H1 (cell line): Measurements from ENCODE around the gene ASTN1. TPM values are rescaled to one million over a fixed set of nuclear protein-coding genes. Genes with fewer than 3 reads are reported as not detected.

ENCODE experiments used
- CTCF ChIA-PET: fragments of 300-600 bp; sonication (Branson Sonifier 250); formaldehyde crosslinking; loops from one replicate; lab custom pipeline; 2021; ENCODE audit not compliant: partially characterized antibody; lab: Charles Lee
- POLR2A ChIA-PET: fragments of 300-600 bp; sonication (Branson Sonifier 250); formaldehyde crosslinking; loops from one replicate; lab custom pipeline; 2021; ENCODE audit warnings: inconsistent platforms; ENCODE audit not compliant: partially characterized antibody; lab: Charles Lee
- DNase-seq, 2 experiments: peaks; one replicate each; pipeline versions ENCODE4 v3.0.0 to v3.0.0-alpha.2; 2010 to 2022; ENCODE audit warnings: low spot score in 2 of 2, low read depth in 1 of 2, mixed read lengths in 1 of 2
- FAIRE-seq: peaks from 2 replicates; lab custom pipeline; 2011; peaks lifted over from hg19 to GRCh38; lab: Jason Lieb, UNC
- H2AFZ ChIP-seq: 2 replicates; pipeline ENCODE4 v1.8.1; 2012; ENCODE audit warnings: low read length, inconsistent platforms
- H2AK5ac ChIP-seq: 2 replicates; pipeline ENCODE4 v1.6.1; 2013; ENCODE audit warnings: low read depth, low read length
- H2BK120ac ChIP-seq: replicated peaks from 2 replicates; pipeline ENCODE3; 2013; ENCODE audit warnings: low read depth, low read length, inconsistent platforms
- H2BK12ac ChIP-seq: 2 replicates; pipeline ENCODE4 v1.6.1; 2013; ENCODE audit warnings: low read depth, low read length
- H2BK15ac ChIP-seq: 2 replicates; pipeline ENCODE4 v1.6.1; 2013; ENCODE audit warnings: low read length
- H2BK20ac ChIP-seq: 2 replicates; pipeline ENCODE4 v1.6.1; 2013; ENCODE audit warnings: low read length
- H2BK5ac ChIP-seq: 2 replicates; pipeline ENCODE4 v1.6.1; 2013; ENCODE audit warnings: low read depth, low read length
- H3K14ac ChIP-seq: 2 replicates; pipeline ENCODE4 v1.6.1; 2013; ENCODE audit warnings: inconsistent platforms; ENCODE audit not compliant: insufficient read length
- H3K18ac ChIP-seq: 2 replicates; pipeline ENCODE4 v1.6.1; 2013; ENCODE audit warnings: low read length; ENCODE audit errors: extremely low read depth
- H3K23ac ChIP-seq: 2 replicates; pipeline ENCODE4 v1.6.1; 2013; ENCODE audit warnings: inconsistent platforms; ENCODE audit not compliant: insufficient read length
- H3K23me2 ChIP-seq: 2 replicates; pipeline ENCODE4 v1.6.1; 2013; ENCODE audit warnings: low read depth, low read length
- H3K27ac ChIP-seq: 2 replicates; pipeline ENCODE4 v1.6.1; 2011; ENCODE audit warnings: low read depth, low read length, inconsistent platforms
- H3K27me3 ChIP-seq, 4 experiments: replicated peaks in 1 of 4; 1 replicate in 1 of 4; 2 replicates in 3 of 4; pipeline versions ENCODE4 v1.6.1 to v1.8.1; 2011 to 2013; ENCODE audit warnings: low read length in 3 of 4, mild to moderate bottlenecking in 3 of 4, inconsistent platforms in 2 of 4, mixed read lengths in 2 of 4, moderate library complexity in 1 of 4; ENCODE audit not compliant: control insufficient read depth in 3 of 4, insufficient read depth in 3 of 4; ENCODE audit errors: extremely low read depth in 1 of 4
- H3K36me3 ChIP-seq, 4 experiments: 2 replicates each; pipeline versions ENCODE4 v1.6.1 to v1.8.1; 2011 to 2013; ENCODE audit warnings: mild to moderate bottlenecking in 4 of 4, low read length in 3 of 4, moderate library complexity in 2 of 4, control low read depth in 1 of 4, inconsistent platforms in 1 of 4; ENCODE audit not compliant: insufficient read depth in 4 of 4, control insufficient read depth in 2 of 4
- H3K4ac ChIP-seq: replicated peaks from 2 replicates; pipeline ENCODE3; 2013; ENCODE audit warnings: low read length, low read depth, mixed read lengths, inconsistent platforms; ENCODE audit not compliant: insufficient read length
- H3K4me1 ChIP-seq, 4 experiments: replicated peaks in 1 of 4; 1 replicate in 1 of 4; 2 replicates in 3 of 4; pipeline versions ENCODE4 v1.6.1 to v1.8.1; 2011 to 2013; ENCODE audit warnings: low read length in 3 of 4, inconsistent platforms in 2 of 4, mixed read lengths in 1 of 4; ENCODE audit not compliant: insufficient read depth in 4 of 4, control insufficient read depth in 3 of 4
- H3K4me2 ChIP-seq, 2 experiments: 2 replicates each; pipeline versions ENCODE4 v1.6.1 to v1.8.1; 2011 to 2013; ENCODE audit warnings: low read depth in 2 of 2, low read length in 2 of 2, control low read depth in 1 of 2, inconsistent platforms in 1 of 2, mild to moderate bottlenecking in 1 of 2; ENCODE audit not compliant: insufficient read depth in 1 of 2
- H3K4me3 ChIP-seq, 4 experiments: fragments of 200-600, 300-600 bp in 1 of 4; sonication (generic), shearing (Covaris generic), sonication (Bioruptor Twin) in 1 of 4; 2 replicates each; pipeline versions ENCODE4 v1.5.1 to v1.8.1; 2011 to 2016; ENCODE audit warnings: low read length in 4 of 4, low read depth in 3 of 4, control low read depth in 2 of 4, inconsistent platforms in 2 of 4, mild to moderate bottlenecking in 2 of 4, mixed read lengths in 1 of 4, moderate library complexity in 1 of 4; ENCODE audit not compliant: insufficient read depth in 2 of 4; ENCODE audit errors: extremely low read depth in 1 of 4
- H3K56ac ChIP-seq: replicated peaks from 2 replicates; pipeline ENCODE3; 2013; ENCODE audit warnings: low read depth, mild to moderate bottlenecking, mixed read lengths, low read length, inconsistent platforms; ENCODE audit not compliant: insufficient read length
- H3K79me1 ChIP-seq: 2 replicates; pipeline ENCODE4 v1.6.1; 2013; ENCODE audit warnings: low read depth, low read length, control low read depth
- H3K79me2 ChIP-seq, 2 experiments: 2 replicates each; pipeline versions ENCODE4 v1.6.1 to v1.8.1; 2012 to 2013; ENCODE audit warnings: low read length in 2 of 2, mild to moderate bottlenecking in 2 of 2, inconsistent platforms in 1 of 2; ENCODE audit not compliant: insufficient read depth in 2 of 2, control insufficient read depth in 1 of 2
- H3K9ac ChIP-seq, 4 experiments: replicated peaks in 1 of 4; 1 replicate in 1 of 4; 2 replicates in 3 of 4; pipeline versions ENCODE4 v1.6.1 to v1.8.1; 2011 to 2013; ENCODE audit warnings: low read depth in 3 of 4, low read length in 3 of 4, control low read depth in 2 of 4, mild to moderate bottlenecking in 2 of 4, moderate library complexity in 2 of 4, inconsistent platforms in 1 of 4; ENCODE audit errors: extremely low read depth in 1 of 4
- H3K9me3 ChIP-seq, 2 experiments: 2 replicates each; pipeline versions ENCODE4 v1.6.1 to v1.8.1; 2012 to 2013; ENCODE audit warnings: mild to moderate bottlenecking in 2 of 2, moderate library complexity in 2 of 2, control low read depth in 1 of 2, inconsistent platforms in 1 of 2, low read depth in 1 of 2, low read length in 1 of 2, mixed read lengths in 1 of 2; ENCODE audit not compliant: insufficient read depth in 2 of 2
- H4K20me1 ChIP-seq, 2 experiments: replicated peaks in 1 of 2; 2 replicates each; pipeline versions ENCODE3 to v1.8.1; 2011 to 2013; ENCODE audit warnings: inconsistent platforms in 2 of 2, low read length in 2 of 2, mild to moderate bottlenecking in 1 of 2; ENCODE audit not compliant: insufficient read depth in 2 of 2, control insufficient read depth in 1 of 2
- H4K5ac ChIP-seq: 2 replicates; pipeline ENCODE4 v1.6.1; 2013; ENCODE audit warnings: low read length, low read depth, mixed read lengths, inconsistent platforms; ENCODE audit not compliant: insufficient read length
- H4K8ac ChIP-seq: 2 replicates; pipeline ENCODE4 v1.8.0; 2013; ENCODE audit warnings: mild to moderate bottlenecking, moderate library complexity, low read length, inconsistent platforms; ENCODE audit not compliant: insufficient read depth; ENCODE audit errors: extremely low read depth
- H4K91ac ChIP-seq: replicated peaks from 2 replicates; pipeline ENCODE3; 2013; ENCODE audit warnings: low read length, mixed read lengths, inconsistent platforms; ENCODE audit not compliant: insufficient read length
- RAD21 ChIP-seq, 2 experiments: IDR thresholded peaks in 1 of 2; conservative IDR thresholded peaks in 1 of 2; 2 replicates each; pipeline ENCODE4 v1.6.1; 2011; ENCODE audit warnings: low read depth in 2 of 2, low read length in 2 of 2, improper control_type of control experiment in 1 of 2, inconsistent platforms in 1 of 2, mild to moderate bottlenecking in 1 of 2, moderate library complexity in 1 of 2
- WGBS, 2 experiments: shearing (Covaris generic) in 1 of 2; methylation state at CpG; one replicate each; pipeline versions ENCODE4 v1.1.6 to v1.1.7; 2013 to 2015; ENCODE audit warnings: low lambda C conversion rate in 2 of 2, mixed read lengths in 2 of 2, inconsistent platforms in 1 of 2, low coverage in 1 of 2, missing lambda C conversion rate in 1 of 2; ENCODE audit not compliant: insufficient replicate concordance in 2 of 2, insufficient coverage in 1 of 2, insufficient read length in 1 of 2; ENCODE audit errors: extremely low coverage in 1 of 2, missing lambda C conversion rate in 1 of 2; 5-methylcytosine and 5-hydroxymethylcytosine counted together
- polyA plus RNA-seq, 7 experiments: library from polyadenylated mRNA; depleted of rRNA in 3 of 7; stranded (reverse) in 5 of 7; unstranded in 2 of 7; fragments of >200 nt in 5 of 7; fragments of 200-250 nt in 2 of 7; gene quantifications; 1 replicate in 5 of 7; 2 replicates in 1 of 7; 4 replicates in 1 of 7; pipeline versions ENCODE4 v1.2.1 to v1.2.3, GENCODE V29; 2011 to 2013; ENCODE audit warnings: missing spikeins in 2 of 7, mixed read lengths in 2 of 7
- total RNA-seq: library from RNA; stranded (reverse); fragmentation: NEBNext Ultra II Directional; extraction: Animal tissue kit (Norgen Biotek cat#: 25700); gene quantifications from 2 replicates; pipeline ENCODE4 v1.2.1, GENCODE V29; 2021
- TF ChIP-seq, protein P1 (sequence below): IDR thresholded peaks from 2 replicates; pipeline ENCODE4 v1.6.1; 2012; ENCODE audit warnings: inconsistent platforms

ASTN1 gene
- total and polyA plus RNA-seq, 2 of the 8 experiments (the other 6 are each of a cell fraction or from before 2014, with no cell fraction given), result 2.9 to 4.1 TPM

GRCh38 chr1:176816232-176816631 lies 348.3 kb downstream of the ASTN1 start:
- H3K4me2 ChIP-seq, result no peak overlapping the region
- H2BK12ac ChIP-seq, result no peak overlapping the region
- no peaks in the 10 kb centered on the region for H4K20me1 ChIP-seq
- H3K79me1 ChIP-seq, result no peaks in the 10 kb centered on the region
- H2AK5ac ChIP-seq, result 0 out of 2 replicates have a peak overlapping the region, but pooled peaks have one; percentile 86
- ChIA-PET POLR2A (no interaction called here), CTCF (interaction anchor here (0.8 to 1.5 kb wide), 3 partner anchors 14 to 27 kb away, joined by 3 read pairs; no protein-coding TSS in a partner anchor)
- H3K4me3 ChIP-seq, result no peak overlapping the region
- no peak for TF ChIP-seq RAD21 (IDR thresholded peaks at IDR 0.05 in 1 of 2, conservative IDR thresholded peaks at IDR 0.05 in 1 of 2; ENCODE audit: low read depth in 2 of 2, low read length in 2 of 2)
- TF ChIP-seq, protein P1, sequence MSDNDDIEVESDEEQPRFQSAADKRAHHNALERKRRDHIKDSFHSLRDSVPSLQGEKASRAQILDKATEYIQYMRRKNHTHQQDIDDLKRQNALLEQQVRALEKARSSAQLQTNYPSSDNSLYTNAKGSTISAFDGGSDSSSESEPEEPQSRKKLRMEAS, result no peak
- H4K8ac ChIP-seq, result no peak overlapping the region
- no peaks in the 10 kb centered on the region for H3K36me3 ChIP-seq
- DNase-seq (no peak), FAIRE-seq (no peak)
- no peaks in the 10 kb centered on the region for H3K27me3 ChIP-seq
- H3K4ac ChIP-seq, result peak overlapping the region; percentile 81
- H3K14ac ChIP-seq, result no peak overlapping the region
- H2AFZ ChIP-seq, result no peak overlapping the region
- no peaks in the 10 kb centered on the region for H3K23me2 ChIP-seq
- H3K4me1 ChIP-seq, result peaks cover 2 to 8% (median 3%) of the 10 kb centered on the region in 4 experiments; a peak in 4 of 7 replicates
- H3K9me3 ChIP-seq, result no peaks in the 10 kb centered on the region
- H3K27ac ChIP-seq, result no peak overlapping the region
- H3K18ac ChIP-seq, result no peak overlapping the region
- WGBS, 2 experiments, result 86% methylated on average over 3 of the region's 3 CpGs; no CpG with 5 or more reads in 1 of the 2 experiments
- H2BK15ac ChIP-seq, result 0 out of 2 replicates have a peak overlapping the region, but pooled peaks have one; percentile 72
- no peak overlapping the region for H3K56ac ChIP-seq
- H3K9ac ChIP-seq, result no peak overlapping the region
- H2BK20ac ChIP-seq, result no peak overlapping the region
- peak overlapping the region; percentile 75; the same call in 1 of the 2 replicates for H2BK5ac ChIP-seq
- no peak overlapping the region for H4K91ac ChIP-seq
- no peak overlapping the region for H4K5ac ChIP-seq
- H3K23ac ChIP-seq, result no peak overlapping the region
- H3K79me2 ChIP-seq, result no peaks in the 10 kb centered on the region
- H2BK120ac ChIP-seq, result no peak overlapping the region
